Activated T-cell treated with anti-CD3 and anti-CD28 coated beads, Interleukin-2, amount 50 U/mL, for 1 hour (primary cell): Measurements from ENCODE around the gene CLIP2.
"Not testable (repeated sequence)": the region's sequence is repeated elsewhere in the genome, so short reads cannot be mapped to it uniquely, and the experiment has no call there.

Experiments used
- DNase-seq: peaks from one replicate; pipeline ENCODE4 v3.0.0-alpha.2; 2020

Gene CLIP2

GRCh38 chr7:74407958-74408357 lies 118.8 kb downstream of the CLIP2 start:
- no peak for DNase-seq

DNA sequence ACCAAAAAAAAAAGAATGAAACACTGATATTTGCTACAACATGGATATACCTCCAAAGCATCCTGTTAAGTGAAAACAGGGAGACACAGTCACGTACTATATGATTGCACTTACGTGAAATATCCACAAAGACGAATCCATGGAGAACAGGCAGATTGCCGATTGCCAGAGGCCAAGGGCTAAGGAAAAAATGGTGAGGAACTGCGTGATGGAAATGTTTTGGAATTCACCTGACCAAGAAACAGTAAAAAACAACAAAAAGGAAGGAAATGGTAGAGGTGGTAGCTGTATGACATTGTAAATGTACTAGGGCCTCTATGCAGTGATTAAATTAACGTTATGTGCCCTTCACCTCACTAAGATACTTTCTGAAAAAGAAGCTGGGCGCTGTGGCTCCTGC lies 120.4 kb downstream of the CLIP2 start:
- no peak for DNase-seq

DNA sequence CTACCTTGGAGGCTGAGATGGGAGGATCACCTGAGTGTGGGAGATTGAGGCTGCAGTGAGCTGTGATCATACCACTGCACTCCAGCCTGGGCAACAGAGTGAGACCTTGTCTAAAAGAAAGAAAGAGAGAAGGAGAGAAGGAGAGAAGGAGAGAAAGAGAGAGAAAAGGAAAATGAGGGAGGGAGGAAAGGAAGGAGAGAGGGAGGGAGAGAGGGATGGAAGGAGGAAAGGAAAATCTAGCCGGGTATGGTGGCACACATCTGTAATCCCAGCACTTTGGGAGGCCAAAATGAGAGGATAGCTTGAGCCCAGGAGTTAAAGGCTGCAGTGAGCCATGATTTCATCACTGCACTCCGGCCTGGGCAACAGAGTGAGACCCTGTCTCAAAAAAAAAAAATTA lies 121.6 kb downstream of the CLIP2 start:
- no peak for DNase-seq

GRCh38 chr7:74411571-74411970 lies 122.4 kb downstream of the CLIP2 start:
- not testable (repeated sequence) for DNase-seq

GRCh38 chr7:74412056-74412455 lies 122.8 kb downstream of the CLIP2 start:
- DNase-seq = no peak

GRCh38 chr7:74412603-74413002 lies 123.4 kb downstream of the CLIP2 start:
- no peak for DNase-seq

GRCh38 chr7:74414595-74415333 lies 125.6 kb downstream of the CLIP2 start:
- DNase-seq = not testable (repeated sequence)

GRCh38 chr7:74417419-74417971 lies 128.3 kb downstream of the CLIP2 start:
- DNase-seq = peak; percentile 64

GRCh38 chr7:74418076-74418475 lies 128.9 kb downstream of the CLIP2 start:
- no peak for DNase-seq

GRCh38 chr7:74418538-74418937 lies 129.3 kb downstream of the CLIP2 start:
- DNase-seq = no peak

GRCh38 chr7:74419232-74419631 lies 130.0 kb downstream of the CLIP2 start:
- not testable (repeated sequence) for DNase-seq

- no peak for DNase-seq
Observed at GRCh38 chr7:74420006-74420405, 130.8 kb downstream of the CLIP2 start.

DNA sequence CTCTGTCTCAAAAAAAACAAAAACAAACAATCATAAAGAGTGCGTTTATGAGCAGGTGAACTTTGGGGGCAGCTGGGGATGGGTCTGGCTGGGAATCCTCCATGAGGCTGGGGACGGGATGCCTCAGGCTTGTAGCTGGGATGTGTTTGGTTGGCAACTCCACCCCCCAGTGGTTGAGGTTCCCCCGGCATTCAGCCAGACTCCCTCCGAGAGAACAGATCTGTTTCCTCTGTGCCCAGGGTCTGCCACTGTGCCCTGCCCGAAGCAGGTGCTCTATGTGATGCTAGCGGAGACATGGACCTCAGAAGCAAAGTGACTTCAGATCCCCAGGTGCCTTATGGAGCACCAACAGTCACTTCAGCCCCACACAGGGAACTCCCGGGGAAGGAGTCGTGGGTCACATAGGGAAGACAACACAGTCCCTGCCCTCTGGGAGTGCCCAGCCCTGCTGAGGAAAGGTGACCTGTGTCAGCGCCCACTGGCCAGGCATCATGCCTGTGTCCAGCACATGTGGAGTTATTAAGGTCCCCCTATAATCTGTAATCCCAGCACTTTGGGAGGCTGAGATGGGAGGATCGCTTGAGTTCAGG lies 135.2 kb downstream of the CLIP2 start:
- no peak for DNase-seq

GRCh38 chr7:74428023-74428422 lies 138.8 kb downstream of the CLIP2 start:
- DNase-seq = no peak

DNA sequence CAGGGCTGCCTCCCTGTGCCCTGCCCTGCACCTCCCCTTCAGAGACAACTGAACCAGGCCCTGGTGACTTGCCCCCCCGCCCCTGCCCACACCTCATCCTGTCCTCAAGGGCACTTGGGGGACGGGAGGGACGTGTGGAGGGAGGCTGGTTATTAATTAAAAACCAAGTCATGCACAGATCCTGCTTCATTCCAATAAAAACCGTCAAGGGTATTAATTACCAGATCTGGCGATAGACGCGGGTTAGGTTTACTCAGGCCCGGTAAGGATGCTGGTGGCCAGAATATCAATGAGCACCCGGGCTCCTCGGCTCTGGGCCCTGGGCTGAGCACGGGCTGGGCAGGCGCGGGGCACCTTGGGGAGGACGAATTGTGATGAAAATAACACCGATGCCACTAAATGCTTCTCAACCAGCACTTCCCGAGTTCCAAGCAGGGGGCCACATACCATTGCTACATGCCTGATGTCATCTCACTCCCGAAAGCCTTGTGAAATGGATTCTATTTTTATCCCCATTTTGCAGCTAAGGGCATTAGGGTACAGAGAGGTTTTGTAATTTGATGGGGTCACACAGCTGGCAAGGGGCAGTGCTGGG lies 140.0 kb downstream of the CLIP2 start:
- DNase-seq = no peak

DNA sequence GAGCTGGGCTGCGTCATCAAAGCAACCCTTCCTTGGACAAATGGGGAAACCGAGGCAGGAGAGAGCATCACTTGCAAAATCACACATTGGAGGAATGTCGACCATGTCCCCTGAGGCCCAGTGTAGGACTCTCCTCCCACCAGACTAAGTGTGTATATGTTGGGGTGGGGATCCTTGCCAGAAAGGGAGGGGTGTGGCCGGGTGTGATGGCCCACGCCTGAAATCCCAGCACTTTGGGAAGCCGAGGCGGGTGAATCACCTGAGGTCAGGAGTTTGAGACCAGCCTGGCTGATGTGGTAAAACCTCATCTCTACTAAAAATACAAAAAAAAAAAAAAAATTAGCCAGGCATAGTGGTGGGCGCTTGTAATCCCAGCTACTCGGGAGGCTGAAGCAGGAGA lies 141.2 kb downstream of the CLIP2 start:
- DNase-seq = not testable (repeated sequence)

- no peak for DNase-seq
Observed at GRCh38 chr7:74430961-74431466, 141.8 kb downstream of the CLIP2 start.

DNA sequence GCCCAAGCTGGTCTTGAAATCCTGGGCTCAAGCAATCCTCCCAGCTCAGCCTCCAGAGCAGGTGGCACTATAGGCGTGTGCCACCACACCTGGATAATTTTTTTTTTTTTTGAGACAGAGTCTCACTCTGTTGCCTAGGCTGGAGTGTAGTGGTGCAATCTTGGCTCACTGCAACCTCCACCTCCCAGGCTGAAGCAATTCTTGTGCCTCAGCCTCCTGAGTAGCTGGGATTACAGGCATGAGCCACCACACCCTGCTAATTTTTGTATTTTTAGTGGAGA lies 148.0 kb downstream of the CLIP2 start:
- DNase-seq = not testable (repeated sequence)

DNA sequence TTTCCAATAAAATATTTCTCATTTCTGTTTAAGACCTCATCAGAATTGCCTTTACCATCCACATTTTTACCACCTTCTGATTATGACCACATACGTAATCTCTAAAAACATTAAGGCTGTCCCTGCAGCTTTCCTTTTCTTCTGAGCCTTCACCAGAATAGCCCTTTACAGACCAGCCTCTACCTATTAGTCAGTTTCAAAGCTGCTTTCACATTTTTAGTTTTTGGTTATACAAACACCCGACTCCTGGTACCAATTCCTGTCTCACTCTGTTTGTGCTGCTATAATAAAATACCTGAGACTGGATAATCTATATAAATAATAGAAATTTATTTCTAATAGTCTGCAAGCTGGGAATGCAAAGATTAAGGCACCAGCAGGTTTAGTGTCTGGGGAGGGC lies 149.1 kb downstream of the CLIP2 start:
- DNase-seq = no peak

- DNase-seq = no peak
Observed at GRCh38 chr7:74439541-74439940, 150.3 kb downstream of the CLIP2 start.

DNA sequence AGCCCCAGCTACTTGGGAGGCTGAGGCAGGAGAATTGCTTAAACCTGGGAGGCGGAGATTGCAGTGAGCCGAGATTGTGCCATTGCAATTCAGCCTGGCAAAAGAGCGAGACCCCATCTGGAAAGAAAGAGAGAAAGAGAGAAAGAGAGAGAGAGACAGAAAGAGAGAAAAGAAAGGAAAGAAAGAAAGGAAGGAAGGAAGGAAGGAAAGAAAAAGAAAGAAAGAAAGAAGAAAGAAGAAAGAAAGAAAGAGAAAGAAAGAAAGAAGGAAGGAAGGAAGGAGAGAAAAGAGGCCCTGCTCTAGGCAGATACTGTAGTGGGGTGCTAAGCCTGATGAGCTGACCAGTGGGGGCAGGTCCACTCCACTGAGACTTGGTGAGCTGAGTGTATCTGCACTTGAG lies 150.9 kb downstream of the CLIP2 start:
- not testable (repeated sequence) for DNase-seq

- no peak for DNase-seq
Observed at GRCh38 chr7:74441801-74442200, 152.6 kb downstream of the CLIP2 start.

GRCh38 chr7:74443543-74444247 lies 154.5 kb downstream of the CLIP2 start:
- no peak for DNase-seq
